Lower lobe of right lung (tissue), 2 donors: ENCODE data around the gene PPIE. TPM values are rescaled to one million over a fixed set of nuclear protein-coding genes. Genes with fewer than 3 reads are reported as not detected.
"Not testable (repeated sequence)": the region's sequence is repeated elsewhere in the genome, so short reads cannot be mapped to it uniquely, and the experiment has no call there.

ENCODE experiments used
- ATAC-seq, 2 donors: fragments of 200-7000 bp; cut with Tn5 transposase; one replicate each; pipeline ENCODE4 v1.9.1; 2020 to 2022; ENCODE audit warnings: mild to moderate bottlenecking in 2 of 2, moderate library complexity in 2 of 2
- DNase-seq: peaks from one replicate; pipeline ENCODE4 v3.0.0-alpha.2; 2020
- H3K27ac ChIP-seq: fragments of 200-600 bp; one replicate; pipeline ENCODE4 v1.8.0; 2022
- H3K27me3 ChIP-seq: fragments of 200-600 bp; one replicate; pipeline ENCODE4 v1.8.0; 2022; ENCODE audit warnings: low read depth
- H3K36me3 ChIP-seq: fragments of 200-600 bp; one replicate; pipeline ENCODE4 v1.8.0; 2022; ENCODE audit warnings: mild to moderate bottlenecking
- H3K4me1 ChIP-seq: fragments of 200-600 bp; one replicate; pipeline ENCODE4 v1.8.0; 2022
- H3K4me3 ChIP-seq: fragments of 200-600 bp; one replicate; pipeline ENCODE4 v1.8.0; 2022; ENCODE audit warnings: mild to moderate bottlenecking
- H3K9me3 ChIP-seq: fragments of 200-600 bp; one replicate; pipeline ENCODE4 v1.8.0; 2022
- CTCF ChIP-seq: fragments of 200-600 bp; IDR thresholded peaks from one replicate; pipeline ENCODE4 v1.8.0; 2022; ENCODE audit warnings: antibody characterized with exemption, mild to moderate bottlenecking
- intact Hi-C: fragments of 100-400 bp; cut with DNase I; formaldehyde crosslinking; loops from one replicate; pipeline ENCODE4 v1.11.0; 2022
- total RNA-seq: library from RNA; stranded (reverse); fragmentation: NEBNext Ultra II Directional; extraction: Animal tissue kit (Norgen Biotek cat#: 25700); gene quantifications from one replicate; pipeline ENCODE4 v1.2.1, GENCODE V29; 2021
- donor health status: DM: no; HTN: yes; CAD: no; lungs with severe emphysema.

PPIE gene
- total RNA-seq, 1 donor from 2014 or later, result 34.6 TPM

DNA sequence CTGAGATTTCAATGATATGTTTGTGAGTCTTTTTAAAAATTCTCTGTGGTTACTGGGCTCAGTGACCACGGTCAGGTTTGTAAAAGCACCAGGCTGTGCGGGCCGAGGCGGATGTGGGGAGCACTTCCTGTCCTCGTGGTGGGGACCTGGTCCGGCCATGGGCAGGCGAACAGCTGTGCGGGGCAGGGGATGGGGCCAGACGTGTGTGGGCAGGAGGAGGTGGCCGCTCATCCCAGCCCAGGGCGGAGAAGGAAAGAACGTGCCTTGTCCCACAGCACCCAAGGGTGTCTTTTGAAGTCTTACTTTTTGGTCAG, 37.7 kb downstream of the PPIE start:
- peak in 1 of 2 donors; percentile 20 for ATAC-seq
- Histone ChIP-seq H3K9me3 (no peaks in the 10 kb centered on the region), H3K27me3 (peaks cover under 1% of the 10 kb centered on the region), H3K4me1 (no peaks in the 10 kb centered on the region), H3K36me3 (no peaks in the 10 kb centered on the region), H3K27ac (no peak overlapping the region), H3K4me3 (no peak overlapping the region)
- TF ChIP-seq CTCF, result no peak
- DNase-seq, result peak; percentile 29
- intact Hi-C loops, result no loop called here

DNA sequence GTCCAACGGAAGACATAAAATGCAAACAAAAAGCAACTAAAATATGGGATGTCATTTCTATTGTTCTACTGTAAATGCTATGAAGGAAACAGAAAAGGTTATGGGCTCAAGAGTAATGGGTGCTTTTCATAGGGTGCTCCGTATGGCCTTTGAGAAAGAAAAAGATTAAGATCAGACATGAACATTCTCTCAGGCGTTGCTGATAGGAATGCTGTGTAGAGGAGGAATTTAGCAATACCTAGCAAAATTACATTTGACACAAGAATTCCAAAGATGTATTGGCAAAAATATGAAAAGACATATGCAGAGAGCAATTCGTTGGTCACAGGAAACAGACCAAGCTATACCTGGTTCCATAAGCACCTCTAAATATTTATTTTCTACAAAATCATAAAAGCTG, 38.2 kb downstream of the PPIE start:
- Histone ChIP-seq H3K4me1 (no peaks in the 10 kb centered on the region), H3K27me3 (no peaks in the 10 kb centered on the region), H3K9me3 (no peaks in the 10 kb centered on the region), H3K36me3 (no peaks in the 10 kb centered on the region), H3K27ac (no peak overlapping the region), H3K4me3 (no peak overlapping the region)
- intact Hi-C loops, result no loop called here
- ATAC-seq (no peak), DNase-seq (no peak)
- no peak for TF ChIP-seq CTCF

- ATAC-seq (no peak), DNase-seq (no peak)
- H3K36me3 ChIP-seq, result no peaks in the 10 kb centered on the region
- no peaks in the 10 kb centered on the region for H3K27me3 ChIP-seq
- no peaks in the 10 kb centered on the region for H3K4me1 ChIP-seq
- no peak for TF ChIP-seq CTCF
- intact Hi-C loops, result no loop called here
- H3K9me3 ChIP-seq, result no peaks in the 10 kb centered on the region
- H3K27ac ChIP-seq, result no peak overlapping the region
- no peak overlapping the region for H3K4me3 ChIP-seq
Measured at GRCh38 chr1:39777306-39777705, 38.6 kb downstream of the PPIE start.

DNA sequence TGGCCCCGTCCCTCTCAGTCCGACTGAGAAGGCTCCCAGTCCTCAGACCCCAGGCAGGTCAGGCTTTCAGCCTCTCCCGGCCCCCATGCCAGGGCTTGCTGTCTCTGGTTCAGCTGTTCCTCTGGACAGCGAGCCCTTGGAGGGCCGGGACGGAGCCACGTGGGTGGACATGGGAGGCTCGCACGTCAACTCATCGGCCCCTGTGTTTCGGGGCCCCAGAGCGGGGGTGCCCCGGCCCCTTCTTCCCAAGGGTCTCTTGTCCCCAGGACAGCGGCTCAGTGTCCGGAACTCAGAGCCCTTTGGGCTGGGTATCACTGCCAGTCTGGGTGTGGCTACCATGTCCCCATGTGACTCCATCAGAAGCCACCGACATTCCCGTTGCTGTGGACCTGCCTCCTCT, 39.2 kb downstream of the PPIE start:
- ATAC-seq, intact Hi-C loops: not testable (repeated sequence)
- peak; percentile 28 for DNase-seq

DNA sequence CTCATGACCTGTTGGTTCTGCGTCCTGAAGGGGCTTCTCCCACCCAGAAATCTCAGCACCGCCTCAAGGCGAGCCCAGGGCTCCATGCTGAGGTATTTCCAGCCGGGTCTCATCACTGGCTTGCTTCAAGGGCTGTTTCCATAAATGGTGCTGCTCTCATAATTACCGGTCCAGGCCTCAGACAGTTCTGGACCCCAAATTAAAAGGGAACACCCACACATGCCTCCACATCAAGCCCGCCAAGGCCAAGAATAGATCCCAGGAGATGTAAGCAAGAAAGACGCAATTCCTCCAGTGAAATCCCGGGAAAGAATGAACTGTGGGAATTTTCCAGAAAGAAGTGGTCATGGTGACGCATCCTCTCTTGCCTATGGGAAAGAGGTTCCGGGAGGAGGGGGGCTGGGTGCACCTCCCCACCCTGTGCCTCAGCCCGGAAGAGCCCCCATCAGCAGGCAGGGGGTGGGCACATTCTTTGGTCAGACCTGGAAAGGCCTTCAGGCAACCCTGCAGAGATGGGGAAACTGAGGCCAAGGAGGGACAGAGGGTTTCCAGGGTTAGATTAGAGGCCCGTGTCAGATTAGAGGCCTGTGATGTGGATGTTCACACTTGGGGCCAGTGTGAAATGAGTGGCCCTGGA, 39.9 kb downstream of the PPIE start:
- intact Hi-C loops, H3K36me3 ChIP-seq, H3K4me3 ChIP-seq, H3K27ac ChIP-seq, H3K27me3 ChIP-seq, ATAC-seq, H3K9me3 ChIP-seq, DNase-seq, H3K4me1 ChIP-seq: not testable (repeated sequence)

More for the DNA sequence above, 39.2 kb downstream of the PPIE start:
- not testable (repeated sequence) for H3K4me1 ChIP-seq, H3K36me3 ChIP-seq, H3K27ac ChIP-seq, H3K27me3 ChIP-seq, H3K4me3 ChIP-seq, H3K9me3 ChIP-seq

GRCh38 chr1:39779137-39779536, 40.5 kb downstream of the PPIE start:
- TF ChIP-seq CTCF, result no peak
- Histone ChIP-seq H3K9me3 (no peaks in the 10 kb centered on the region), H3K27ac (no peak overlapping the region), H3K4me1 (no peaks in the 10 kb centered on the region), H3K36me3 (no peaks in the 10 kb centered on the region), H3K27me3 (no peaks in the 10 kb centered on the region), H3K4me3 (no peak overlapping the region)
- DNase-seq (peak; percentile 10), ATAC-seq (no peak)
- intact Hi-C loops, result no loop called here

DNA sequence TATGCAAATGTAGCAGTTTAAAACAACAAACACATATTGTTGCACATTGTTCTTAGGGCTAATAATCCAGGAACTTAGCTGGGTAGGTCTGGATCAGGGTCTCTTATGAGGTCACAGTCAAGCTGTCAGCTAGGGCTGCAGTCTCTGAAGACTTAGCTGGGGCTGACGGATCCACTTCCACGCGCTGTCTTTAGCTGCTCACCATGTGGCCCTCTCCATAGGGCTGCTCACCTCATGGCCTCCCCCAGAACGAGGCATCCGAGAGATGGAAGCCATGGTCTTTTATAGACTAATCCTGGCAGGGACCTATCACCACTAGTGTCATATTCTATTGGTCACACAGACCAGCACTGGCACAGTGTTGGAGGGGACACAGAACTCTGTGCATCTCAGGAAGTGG, 41.1 kb downstream of the PPIE start:
- Histone ChIP-seq H3K4me1 (no peaks in the 10 kb centered on the region), H3K9me3 (no peaks in the 10 kb centered on the region), H3K36me3 (no peaks in the 10 kb centered on the region), H3K27me3 (no peaks in the 10 kb centered on the region), H3K4me3 (no peak overlapping the region), H3K27ac (no peak overlapping the region)
- DNase-seq, result no peak
- TF ChIP-seq CTCF, result no peak
- intact Hi-C loops, result no loop called here
- no peak for ATAC-seq
